ENCODE results near the gene TTLL3.

- TF ChIP-seq, protein P1, sequence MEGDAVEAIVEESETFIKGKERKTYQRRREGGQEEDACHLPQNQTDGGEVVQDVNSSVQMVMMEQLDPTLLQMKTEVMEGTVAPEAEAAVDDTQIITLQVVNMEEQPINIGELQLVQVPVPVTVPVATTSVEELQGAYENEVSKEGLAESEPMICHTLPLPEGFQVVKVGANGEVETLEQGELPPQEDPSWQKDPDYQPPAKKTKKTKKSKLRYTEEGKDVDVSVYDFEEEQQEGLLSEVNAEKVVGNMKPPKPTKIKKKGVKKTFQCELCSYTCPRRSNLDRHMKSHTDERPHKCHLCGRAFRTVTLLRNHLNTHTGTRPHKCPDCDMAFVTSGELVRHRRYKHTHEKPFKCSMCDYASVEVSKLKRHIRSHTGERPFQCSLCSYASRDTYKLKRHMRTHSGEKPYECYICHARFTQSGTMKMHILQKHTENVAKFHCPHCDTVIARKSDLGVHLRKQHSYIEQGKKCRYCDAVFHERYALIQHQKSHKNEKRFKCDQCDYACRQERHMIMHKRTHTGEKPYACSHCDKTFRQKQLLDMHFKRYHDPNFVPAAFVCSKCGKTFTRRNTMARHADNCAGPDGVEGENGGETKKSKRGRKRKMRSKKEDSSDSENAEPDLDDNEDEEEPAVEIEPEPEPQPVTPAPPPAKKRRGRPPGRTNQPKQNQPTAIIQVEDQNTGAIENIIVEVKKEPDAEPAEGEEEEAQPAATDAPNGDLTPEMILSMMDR (IDR thresholded peaks at IDR 0.05; ENCODE audit: insufficient read depth, low read length, poor library complexity, severe bottlenecking), result no peak
- TF ChIP-seq EZH2phosphoT487 (conservative IDR thresholded peaks at IDR 0.05; ENCODE audit: low read length), result no peak
Observed at GRCh38 chr3:9817436-9817835, 7.4 kb downstream of the TTLL3 start.

All from SU-DHL-6 (cell line).